Measurements from ENCODE around the gene METAP1. TPM values are rescaled to one million over a fixed set of nuclear protein-coding genes. Genes with fewer than 3 reads are reported as not detected.
"Not testable (repeated sequence)": the region's sequence is repeated elsewhere in the genome, so short reads cannot be mapped to it uniquely, and the experiment has no call there.

METAP1 gene
- total RNA-seq, 2 experiments from 2014 or later, result 55.7 to 58.3 TPM

- CTCF ChIA-PET, result interaction anchor here (0.5 to 4.0 kb wide), 18 partner anchors 9 to 851 kb away, joined by 3 to 43 read pairs (median 5); partner anchors contain the start of genes ADH5, EIF4E and STPG2
- POLR2A ChIA-PET, result interaction anchor here (0.6 to 3.1 kb wide), 12 partner anchors 11 to 734 kb away, joined by 3 to 39 read pairs (median 4); partner anchors contain the start of genes ADH5, EIF4E and RAP1GDS1
Measured at GRCh38 chr4:98994474-98995182, 893 bp upstream of the METAP1 start.

DNA sequence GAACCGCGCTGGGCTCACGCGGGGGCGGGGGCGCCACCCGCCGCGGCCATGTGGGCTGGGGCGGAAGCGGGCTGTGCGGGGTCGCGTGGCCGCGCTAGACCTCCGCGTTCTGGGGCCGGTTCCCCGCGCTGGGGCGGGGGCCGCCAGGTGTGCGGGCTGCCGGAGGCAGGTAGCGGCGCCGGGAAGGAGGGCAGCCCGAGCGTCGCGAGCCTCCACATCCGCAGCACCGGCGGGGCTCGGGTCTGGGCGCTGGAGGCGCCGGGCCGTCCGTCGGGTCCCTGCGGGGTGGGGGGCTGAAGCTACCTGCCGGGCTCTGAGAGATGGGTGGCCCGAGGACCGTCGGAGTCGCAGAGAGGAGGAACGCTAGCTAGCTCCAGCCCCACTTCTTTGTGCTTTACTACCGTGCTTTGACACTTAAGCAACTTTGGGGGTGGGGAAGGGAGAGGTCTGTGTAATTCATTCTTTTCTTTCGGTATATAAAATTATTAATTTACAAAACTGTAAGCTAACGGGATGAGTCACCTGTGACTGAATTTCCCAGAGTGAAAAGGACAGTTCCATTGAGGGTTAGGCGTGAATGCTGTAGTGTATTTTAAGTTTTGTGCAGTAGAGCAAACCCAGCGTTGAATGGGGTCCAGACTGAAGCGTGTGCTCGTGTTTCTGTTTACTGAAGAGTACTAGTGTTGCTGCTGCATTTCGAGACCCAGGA lies 689 bp downstream of the METAP1 start:
- ChIA-PET POLR2A (interaction anchor here (1.2 to 3.1 kb wide), 6 partner anchors 9 to 735 kb away, joined by 3 to 39 read pairs (median 12); partner anchors contain the start of genes ADH5, EIF4E and RAP1GDS1), CTCF (interaction anchor here (1.2 to 4.0 kb wide), 7 partner anchors 11 to 409 kb away, joined by 3 to 43 read pairs (median 10); partner anchors contain the start of gene EIF4E)

DNA sequence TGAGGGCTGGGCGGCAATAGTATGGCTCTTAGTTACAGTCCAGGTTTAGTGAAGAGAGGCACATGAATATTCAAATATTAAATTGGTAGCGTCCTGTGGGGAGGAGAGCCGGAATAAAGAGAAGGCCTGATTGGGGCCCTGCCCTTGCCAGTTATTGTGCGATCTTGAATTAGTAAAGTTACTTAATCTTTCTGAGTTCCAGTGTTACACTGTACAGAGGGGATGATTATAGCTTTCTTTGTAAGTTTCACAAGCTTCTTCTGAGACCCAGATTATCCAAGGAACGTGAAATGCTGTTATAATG lies 1.2 kb downstream of the METAP1 start:
- CTCF ChIA-PET, result interaction anchor here (0.7 to 4.0 kb wide), 4 partner anchors 11 to 68 kb away, joined by 3 to 43 read pairs (median 16); partner anchors contain the start of gene EIF4E
- POLR2A ChIA-PET, result interaction anchor here (2.3 to 3.1 kb wide), 3 partner anchors 56 to 92 kb away, joined by 11 to 39 read pairs (median 33); partner anchors contain the start of genes ADH5 and EIF4E

DNA sequence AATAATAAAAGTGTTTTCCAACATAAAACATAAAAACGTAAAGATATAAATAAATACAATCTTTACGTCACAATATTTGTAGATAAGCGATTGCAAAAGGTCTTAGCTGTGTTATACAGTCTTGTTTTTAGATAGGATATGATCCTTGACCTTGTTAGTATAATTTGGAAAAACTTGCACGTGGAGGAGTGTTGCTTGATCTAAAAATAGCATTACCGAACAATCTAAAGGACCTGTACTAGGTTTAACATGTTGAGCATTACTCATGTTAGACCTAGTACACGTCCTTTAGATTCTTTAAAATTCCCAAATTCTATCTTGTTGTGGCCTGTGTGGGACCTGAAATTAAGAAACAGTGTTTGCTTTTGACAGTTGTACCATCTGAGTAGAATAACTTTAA lies 1.6 kb downstream of the METAP1 start:
- POLR2A ChIA-PET, result interaction anchor here (3.1 kb wide), 1 partner anchor 69 kb away, joined by 39 read pairs; the partner anchor contains the start of gene EIF4E

GRCh38 chr4:98998551-98998950 lies 3.0 kb downstream of the METAP1 start:
- ChIA-PET CTCF (interaction anchor here (0.8 kb wide), 1 partner anchor 57 kb away, joined by 3 read pairs; no protein-coding TSS in a partner anchor), POLR2A (interaction anchor here (0.7 kb wide), 1 partner anchor 74 kb away, joined by 4 read pairs; no protein-coding TSS in a partner anchor)

More for the DNA sequence above, 1.6 kb downstream of the METAP1 start:
- CTCF ChIA-PET, result interaction anchor here (0.7 to 4.0 kb wide), 2 partner anchors 11 to 59 kb away, joined by 3 to 43 read pairs; no protein-coding TSS in a partner anchor

DNA sequence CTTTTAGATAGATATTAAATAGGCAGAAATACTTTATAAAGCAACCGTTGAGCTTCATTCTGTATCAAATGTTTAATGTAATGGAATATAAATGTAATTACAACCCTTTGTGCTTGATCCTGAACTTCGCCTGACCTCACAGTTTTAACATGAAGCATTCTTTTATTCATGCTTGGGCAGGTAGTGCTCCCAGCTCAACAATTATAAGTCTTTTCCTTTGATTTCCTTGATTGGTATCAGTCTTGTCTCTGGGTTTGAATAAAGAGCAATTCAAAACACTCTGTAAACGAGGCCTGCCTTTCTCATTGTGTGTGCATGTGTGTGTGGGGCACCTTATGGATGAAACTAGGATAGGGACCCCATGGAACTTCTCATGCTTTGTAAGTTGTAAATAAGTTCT lies 6.8 kb downstream of the METAP1 start:
- POLR2A ChIA-PET, result no interaction called here
- CTCF ChIA-PET, result interaction anchor here (1.2 kb wide), 1 partner anchor 52 kb away, joined by 3 read pairs; no protein-coding TSS in a partner anchor

GRCh38 chr4:99008051-99008450 lies 12.5 kb downstream of the METAP1 start:
- CTCF ChIA-PET, result interaction anchor here (0.6 to 1.6 kb wide), 3 partner anchors 12 to 38 kb away, joined by 3 to 6 read pairs (median 3); partner anchors contain the start of gene METAP1
- POLR2A ChIA-PET, result no interaction called here

DNA sequence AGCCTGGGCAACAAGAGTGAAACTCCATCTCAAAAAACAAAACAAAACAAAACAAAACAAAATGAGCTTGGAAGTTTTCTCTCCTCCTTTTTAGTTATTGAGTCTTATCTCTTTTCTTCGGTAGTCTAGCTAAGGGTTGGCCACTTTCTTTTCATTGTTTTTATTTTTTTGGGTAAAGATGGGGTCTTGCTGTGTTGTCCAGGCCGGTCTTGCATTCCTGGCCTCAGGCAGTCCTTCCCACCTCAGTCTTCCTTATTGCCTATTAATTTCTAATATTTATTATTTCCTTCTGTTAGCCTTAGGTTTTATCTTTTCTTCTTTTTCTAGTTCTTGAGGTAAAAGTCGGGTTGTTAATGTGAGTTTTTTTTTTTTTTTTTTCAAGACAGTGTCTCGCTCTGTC lies 16.4 kb downstream of the METAP1 start:
- ChIA-PET CTCF (interaction anchor here (1.4 kb wide), 1 partner anchor 44 kb away, joined by 4 read pairs; no protein-coding TSS in a partner anchor), POLR2A (no interaction called here)

DNA sequence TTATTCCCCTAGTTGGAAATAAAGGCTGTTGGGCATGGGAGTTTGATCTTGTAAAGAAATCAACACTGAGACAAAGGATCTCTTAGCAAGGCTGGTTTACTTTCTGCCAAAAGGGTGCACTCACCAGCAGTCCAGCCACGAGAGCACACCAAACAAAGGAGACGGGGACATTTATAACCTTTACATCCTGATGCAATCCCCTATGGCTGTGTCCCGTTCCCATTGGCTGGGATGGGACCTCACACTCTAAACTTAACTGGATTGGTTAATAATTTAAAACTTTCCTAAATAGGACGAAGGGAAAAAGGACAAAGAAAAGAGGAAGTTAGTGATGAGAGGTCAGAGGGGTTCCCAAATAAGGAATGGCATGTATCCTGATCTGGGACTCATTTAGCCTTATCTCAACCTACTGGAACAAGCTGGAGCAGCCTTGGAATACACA lies 17.9 kb downstream of the METAP1 start:
- POLR2A ChIA-PET, result no interaction called here
- CTCF ChIA-PET, result no interaction called here

GRCh38 chr4:99013884-99014523 lies 18.5 kb downstream of the METAP1 start:
- POLR2A ChIA-PET, result no interaction called here
- CTCF ChIA-PET, result no interaction called here

GRCh38 chr4:99021386-99021785 lies 25.9 kb downstream of the METAP1 start:
- POLR2A ChIA-PET, result no interaction called here
- CTCF ChIA-PET, result no interaction called here

DNA sequence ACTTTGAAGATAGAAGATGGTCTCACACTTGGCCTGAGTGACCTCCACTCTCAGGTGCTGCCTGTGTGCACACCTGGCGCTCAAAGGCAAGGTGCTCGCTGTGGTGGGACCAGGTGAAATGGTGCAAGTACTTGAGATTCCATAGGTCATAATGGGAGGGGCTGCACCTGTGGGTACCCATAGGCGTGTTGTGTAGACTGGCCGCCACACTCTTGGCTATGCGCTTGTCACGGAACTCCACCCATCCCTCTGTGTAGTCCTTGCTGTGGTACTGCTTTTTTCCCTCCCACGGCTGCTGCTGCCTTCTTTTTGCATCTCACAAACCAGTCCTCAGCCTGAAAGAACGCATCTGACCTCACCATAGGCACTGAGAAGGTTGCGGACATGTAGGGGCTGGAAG lies 27.0 kb downstream of the METAP1 start:
- POLR2A ChIA-PET, result no interaction called here
- CTCF ChIA-PET, result no interaction called here

DNA sequence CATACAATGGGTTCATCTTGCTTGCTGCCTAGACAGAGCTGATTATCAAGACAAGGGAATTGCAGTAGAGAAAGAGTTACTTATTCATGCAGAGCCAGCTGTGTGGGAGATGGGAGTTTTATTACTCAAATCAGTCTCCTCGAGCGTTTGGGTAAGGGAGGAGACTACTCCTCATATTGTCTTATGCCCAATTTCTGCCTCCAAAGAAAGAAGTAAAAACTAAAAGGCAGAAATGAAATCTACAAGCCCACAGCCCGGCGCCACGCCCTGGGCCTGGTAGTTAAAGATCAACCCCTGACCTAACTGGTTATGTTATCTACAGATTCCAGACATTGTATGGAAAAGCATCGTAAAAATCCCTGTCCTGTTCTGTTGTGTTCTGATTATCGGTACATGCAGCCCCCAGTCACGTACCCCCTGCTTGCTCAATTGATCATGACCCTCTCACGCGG lies 28.3 kb downstream of the METAP1 start:
- CTCF ChIA-PET, result interaction anchor here (1.5 kb wide), 1 partner anchor 29 kb away, joined by 4 read pairs; the partner anchor contains the start of gene METAP1
- POLR2A ChIA-PET, result not testable (repeated sequence)

DNA sequence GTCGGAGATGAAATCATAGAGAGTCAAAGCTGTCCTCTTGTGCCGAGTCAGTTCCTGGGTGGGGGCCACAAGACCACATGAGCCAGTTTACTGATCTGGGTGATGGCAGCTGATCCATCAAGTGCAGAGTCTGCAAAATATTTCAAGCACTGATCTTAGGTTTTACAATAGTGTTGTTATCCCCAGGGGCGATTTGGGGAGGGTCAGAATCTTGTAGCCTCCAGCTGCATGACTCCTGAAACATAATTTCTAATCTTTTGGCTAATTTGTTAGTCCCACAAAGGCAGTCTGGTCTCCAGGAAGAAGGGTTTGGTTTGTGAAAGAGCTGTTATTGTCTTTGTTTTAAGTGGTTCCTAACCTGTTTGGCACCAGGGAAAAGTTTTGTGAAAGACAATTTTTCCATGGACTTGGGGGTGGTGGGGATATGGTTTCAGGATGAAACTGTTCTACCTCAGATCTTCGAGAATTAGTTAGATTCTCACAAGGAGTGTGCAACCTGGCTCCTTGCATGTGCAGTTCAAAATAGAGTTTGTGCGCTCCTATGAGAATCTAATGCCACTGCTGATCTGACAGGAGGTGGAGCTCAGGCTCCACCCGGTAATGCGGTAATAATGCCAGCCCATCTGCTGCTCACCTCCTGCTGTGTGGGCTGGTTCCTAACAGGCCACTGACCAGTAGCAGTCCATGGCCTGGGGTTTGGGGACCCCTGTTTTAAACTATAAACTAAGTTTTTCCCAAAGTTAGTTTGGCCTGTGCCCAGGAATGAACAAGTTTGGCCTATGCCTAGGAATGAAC lies 29.2 kb downstream of the METAP1 start:
- ChIA-PET CTCF (interaction anchor here (1.5 kb wide), 1 partner anchor 29 kb away, joined by 4 read pairs; the partner anchor contains the start of gene METAP1), POLR2A (no interaction called here)

GRCh38 chr4:99025506-99025905 lies 30.0 kb downstream of the METAP1 start:
- CTCF ChIA-PET, result no interaction called here
- POLR2A ChIA-PET, result no interaction called here

- POLR2A ChIA-PET, result no interaction called here
- CTCF ChIA-PET, result interaction anchor here (1.2 kb wide), 1 partner anchor 28 kb away, joined by 3 read pairs; no protein-coding TSS in a partner anchor
Measured at GRCh38 chr4:99027304-99027703, 31.8 kb downstream of the METAP1 start.

- ChIA-PET POLR2A (no interaction called here), CTCF (no interaction called here)
Measured at GRCh38 chr4:99028187-99028586, 32.7 kb downstream of the METAP1 start.

DNA sequence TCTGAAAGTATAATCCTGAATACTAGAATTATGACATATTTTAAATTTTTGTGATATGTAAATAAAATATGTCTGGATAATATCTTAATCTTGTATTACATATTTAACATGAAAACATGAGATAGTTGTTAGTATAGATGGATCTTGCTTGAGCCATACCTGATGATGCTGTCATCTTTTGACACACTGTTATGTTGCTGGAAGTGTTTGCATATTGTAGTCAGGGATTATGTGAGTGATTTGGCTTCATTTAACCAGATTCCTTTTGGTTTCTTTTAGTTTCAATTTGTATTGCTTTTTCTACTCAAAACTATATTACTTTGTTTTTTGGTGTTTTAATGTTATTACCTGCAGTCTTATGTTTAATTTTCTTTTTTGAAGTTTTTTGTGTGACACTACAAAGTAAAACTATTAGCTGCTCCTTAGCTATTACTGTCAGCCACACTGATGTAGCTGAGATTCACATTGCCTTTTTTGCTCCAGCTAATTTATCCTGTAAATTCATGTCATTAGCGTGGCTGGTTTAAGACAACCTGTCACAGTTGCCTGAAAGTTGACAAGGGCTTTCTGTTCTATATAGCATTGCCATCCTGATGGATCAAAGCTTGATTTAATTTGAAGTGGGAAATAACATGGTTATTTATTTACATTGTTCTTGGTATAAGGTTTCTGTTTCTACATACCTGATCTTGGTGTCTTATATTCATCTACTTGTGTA lies 33.7 kb downstream of the METAP1 start:
- POLR2A ChIA-PET, result no interaction called here

More for the DNA sequence above, 33.7 kb downstream of the METAP1 start:
- CTCF ChIA-PET, result interaction anchor here (0.9 kb wide), 1 partner anchor 35 kb away, joined by 3 read pairs; no protein-coding TSS in a partner anchor

Data from activated CD8-positive, alpha-beta memory T cell treated with anti-CD3 and anti-CD28 coated beads for 36 hours (primary cell).